Measurements from ENCODE around the gene SLF2.
"Not testable (repeated sequence)": the region's sequence is repeated elsewhere in the genome, so short reads cannot be mapped to it uniquely, and the experiment has no call there.

SLF2 gene

DNA sequence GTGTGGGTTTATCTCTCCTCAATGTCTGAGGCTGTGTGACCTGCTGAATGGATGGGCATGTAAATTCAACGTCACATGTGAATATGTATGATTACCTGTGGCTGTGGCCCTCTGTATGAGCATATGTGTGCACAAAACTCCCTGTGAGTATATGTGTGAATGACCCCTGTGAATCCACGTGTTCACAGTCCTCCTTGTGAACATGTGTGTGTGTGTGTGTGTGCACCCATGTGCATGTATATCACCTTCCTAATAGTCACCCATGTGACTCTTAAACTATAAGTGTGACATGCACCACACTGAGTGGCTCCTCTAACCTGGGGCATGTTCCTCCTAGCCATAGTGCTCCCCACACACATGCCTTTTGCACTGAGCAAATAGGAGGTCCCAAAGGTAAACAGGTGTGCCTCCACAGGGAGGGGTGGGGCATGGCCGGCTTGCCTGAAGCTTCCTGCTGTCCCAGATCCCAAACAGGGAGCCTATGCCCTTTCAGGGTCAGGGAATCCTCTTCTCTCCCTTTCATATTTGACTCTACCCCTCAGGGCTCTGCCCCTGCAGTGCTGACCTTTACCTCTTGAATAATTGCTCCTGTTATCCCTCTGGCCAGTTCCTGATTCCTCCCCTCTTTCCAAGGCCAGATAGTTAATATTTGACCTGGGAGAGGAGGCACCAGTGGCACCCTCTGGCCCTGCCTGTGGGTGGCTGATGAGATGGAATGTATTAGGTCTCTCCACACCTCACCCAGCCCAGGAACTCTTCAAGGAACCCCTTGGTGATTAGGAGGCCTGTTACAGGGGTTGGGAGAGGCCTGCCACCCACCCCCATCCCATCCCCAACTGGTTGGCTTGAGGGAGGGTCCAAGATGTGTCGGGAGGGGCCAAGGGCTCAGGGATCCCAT lies 58.4 kb downstream of the SLF2 start:
- no peak for TF ChIP-seq CTCF (IDR thresholded peaks at IDR 0.05; ENCODE audit: low read depth, low read length)
- no peak overlapping the region for H3K4me3 ChIP-seq (replicated peaks in 1 of 2; ENCODE audit: low read depth in 2 of 2, low read length in 2 of 2)
- no peak for DNase-seq (ENCODE audit: low read depth in 2 of 2)

- TF ChIP-seq CTCF (IDR thresholded peaks at IDR 0.05; ENCODE audit: low read depth, low read length): no peak
- no peak overlapping the region for H3K4me3 ChIP-seq (replicated peaks in 1 of 2; ENCODE audit: low read depth in 2 of 2, low read length in 2 of 2)
- no peak for DNase-seq (ENCODE audit: low read depth in 2 of 2)
These were observed 59.5 kb downstream of the SLF2 start for GRCh38 chr10:100972115-100972903.

- no peak overlapping the region for H3K4me3 ChIP-seq (replicated peaks in 1 of 2; ENCODE audit: low read depth in 2 of 2, low read length in 2 of 2)
- no peak for DNase-seq (ENCODE audit: low read depth in 2 of 2)
- no peak for TF ChIP-seq CTCF (IDR thresholded peaks at IDR 0.05; ENCODE audit: low read depth, low read length)
These were observed 60.3 kb downstream of the SLF2 start for GRCh38 chr10:100972904-100973535.

- not testable (repeated sequence) for H3K4me3 ChIP-seq (replicated peaks in 1 of 2; ENCODE audit: low read depth in 2 of 2, low read length in 2 of 2); DNase-seq (ENCODE audit: low read depth in 2 of 2)
These were observed 62.6 kb downstream of the SLF2 start for GRCh38 chr10:100975397-100975796.

DNA sequence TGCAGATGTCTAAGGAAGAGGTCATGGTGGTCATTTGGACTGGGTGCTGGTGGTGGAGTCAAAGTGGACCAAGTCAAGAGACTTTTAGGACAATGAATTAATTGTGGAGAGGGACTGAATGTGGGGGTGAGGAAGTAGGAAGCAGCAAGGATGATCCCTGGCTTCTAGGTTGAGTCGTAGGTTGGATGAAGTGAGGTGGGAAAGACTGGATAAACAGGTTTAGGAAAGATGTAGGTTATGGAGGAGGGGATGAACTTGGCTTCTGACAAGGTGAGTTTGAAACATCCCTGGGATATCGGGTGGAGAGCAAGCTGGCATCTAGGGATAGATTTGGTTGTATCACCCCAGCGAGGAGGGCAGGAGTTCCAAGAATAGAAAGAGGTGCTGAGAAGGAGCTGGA lies 64.1 kb downstream of the SLF2 start:
- no peak for TF ChIP-seq CTCF (IDR thresholded peaks at IDR 0.05; ENCODE audit: low read depth, low read length)
- no peak for DNase-seq (ENCODE audit: low read depth in 2 of 2)
- no peak overlapping the region for H3K4me3 ChIP-seq (replicated peaks in 1 of 2; ENCODE audit: low read depth in 2 of 2, low read length in 2 of 2)

GRCh38 chr10:100977436-100977835 lies 64.7 kb downstream of the SLF2 start:
- DNase-seq (ENCODE audit: low read depth in 2 of 2): no peak
- no peak for TF ChIP-seq CTCF (IDR thresholded peaks at IDR 0.05; ENCODE audit: low read depth, low read length)

More at GRCh38 chr10:100977436-100977835, 64.7 kb downstream of the SLF2 start:
- H3K4me3 ChIP-seq (replicated peaks in 1 of 2; ENCODE audit: low read depth in 2 of 2, low read length in 2 of 2): no peak overlapping the region

All from cardiac fibroblast (primary cell).